NCI-H510A treated with DMSO at 0.1 percent for 48 hours (cell line): ENCODE measurements around the gene MOCS1.

Source experiments
- DNase-seq: peaks from one replicate; lab custom pipeline; 2025; lab: John Stamatoyannopoulos, UW

MOCS1 gene

GRCh38 chr6:39924283-39924682 lies 10.0 kb downstream of the MOCS1 start:
- DNase-seq, result no peak

GRCh38 chr6:39923861-39924260 lies 10.4 kb downstream of the MOCS1 start:
- peak; percentile 58 for DNase-seq

- peak; percentile 61 for DNase-seq
These were observed 10.9 kb downstream of the MOCS1 start for GRCh38 chr6:39923394-39923793.

- DNase-seq, result no peak
These were observed 11.4 kb downstream of the MOCS1 start for GRCh38 chr6:39922821-39923220.

- DNase-seq, result no peak
These were observed 14.1 kb downstream of the MOCS1 start for GRCh38 chr6:39920157-39920556.

GRCh38 chr6:39918831-39919230 lies 15.4 kb downstream of the MOCS1 start:
- no peak for DNase-seq

GRCh38 chr6:39917981-39918380 lies 16.3 kb downstream of the MOCS1 start:
- DNase-seq, result no peak

- DNase-seq, result no peak
These were observed 16.9 kb downstream of the MOCS1 start for GRCh38 chr6:39917329-39917728.

GRCh38 chr6:39915866-39916265 lies 18.4 kb downstream of the MOCS1 start:
- no peak for DNase-seq

GRCh38 chr6:39914239-39914638 lies 20.0 kb downstream of the MOCS1 start:
- no peak for DNase-seq

- no peak for DNase-seq
These were observed 20.8 kb downstream of the MOCS1 start for GRCh38 chr6:39913391-39913916.

- no peak for DNase-seq
These were observed 21.8 kb downstream of the MOCS1 start for GRCh38 chr6:39912446-39912845.

- DNase-seq, result no peak
These were observed 22.6 kb downstream of the MOCS1 start for GRCh38 chr6:39911513-39912125.

GRCh38 chr6:39910744-39911143 lies 23.5 kb downstream of the MOCS1 start:
- peak; percentile 77 for DNase-seq

GRCh38 chr6:39910164-39910563 lies 24.1 kb downstream of the MOCS1 start:
- no peak for DNase-seq

- no peak for DNase-seq
These were observed 24.6 kb downstream of the MOCS1 start for GRCh38 chr6:39909701-39910100.

GRCh38 chr6:39908838-39909583 lies 25.3 kb downstream of the MOCS1 start:
- DNase-seq, result no peak

GRCh38 chr6:39907871-39908575 lies 26.2 kb downstream of the MOCS1 start:
- no peak for DNase-seq

- DNase-seq, result no peak
These were observed 27.9 kb downstream of the MOCS1 start for GRCh38 chr6:39906318-39906761.

- DNase-seq, result no peak
These were observed 28.7 kb downstream of the MOCS1 start for GRCh38 chr6:39905640-39905975.

GRCh38 chr6:39904946-39905639 lies 29.2 kb downstream of the MOCS1 start:
- DNase-seq, result no peak

- DNase-seq, result no peak
These were observed 30.6 kb downstream of the MOCS1 start for GRCh38 chr6:39903656-39904055.
